D721Med (cell line): Measurements from ENCODE around the gene DCUN1D5.

ENCODE experiments used
- DNase-seq: peaks from one replicate; pipeline ENCODE4 v3.0.0; 2011; ENCODE audit warnings: low spot score; ENCODE audit not compliant: insufficient read length
- FAIRE-seq: peaks from 2 replicates; lab custom pipeline; 2011; peaks lifted over from hg19 to GRCh38; lab: Jason Lieb, UNC
- TF ChIP-seq, protein P1 (sequence below): IDR thresholded peaks from 2 replicates; pipeline ENCODE4 v1.5.1; 2012; ENCODE audit warnings: mild to moderate bottlenecking, control low read depth; ENCODE audit not compliant: insufficient read depth; ENCODE audit errors: missing control alignments

The DCUN1D5 gene

DNA sequence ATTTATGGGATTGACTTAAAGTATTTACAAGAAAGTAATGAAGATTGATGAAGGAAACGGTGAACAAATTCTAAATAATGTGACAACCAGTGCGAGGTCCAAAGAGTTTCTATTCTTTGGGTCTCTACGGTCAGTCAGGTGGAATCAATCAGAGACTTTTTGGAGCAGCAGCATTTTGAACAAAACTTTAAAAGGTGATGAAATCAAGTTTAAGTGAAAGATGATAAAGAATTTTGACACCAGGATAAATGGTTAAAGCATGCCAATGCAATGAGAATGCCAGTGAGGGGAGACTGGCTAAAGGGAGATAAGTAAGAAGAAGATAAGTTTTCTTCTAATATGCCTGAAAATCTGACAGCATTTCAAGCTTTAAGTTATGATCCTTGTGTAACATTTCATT, 67.9 kb downstream of the DCUN1D5 start:
- no peak for DNase-seq
- no peak for FAIRE-seq
- TF ChIP-seq, protein P1, sequence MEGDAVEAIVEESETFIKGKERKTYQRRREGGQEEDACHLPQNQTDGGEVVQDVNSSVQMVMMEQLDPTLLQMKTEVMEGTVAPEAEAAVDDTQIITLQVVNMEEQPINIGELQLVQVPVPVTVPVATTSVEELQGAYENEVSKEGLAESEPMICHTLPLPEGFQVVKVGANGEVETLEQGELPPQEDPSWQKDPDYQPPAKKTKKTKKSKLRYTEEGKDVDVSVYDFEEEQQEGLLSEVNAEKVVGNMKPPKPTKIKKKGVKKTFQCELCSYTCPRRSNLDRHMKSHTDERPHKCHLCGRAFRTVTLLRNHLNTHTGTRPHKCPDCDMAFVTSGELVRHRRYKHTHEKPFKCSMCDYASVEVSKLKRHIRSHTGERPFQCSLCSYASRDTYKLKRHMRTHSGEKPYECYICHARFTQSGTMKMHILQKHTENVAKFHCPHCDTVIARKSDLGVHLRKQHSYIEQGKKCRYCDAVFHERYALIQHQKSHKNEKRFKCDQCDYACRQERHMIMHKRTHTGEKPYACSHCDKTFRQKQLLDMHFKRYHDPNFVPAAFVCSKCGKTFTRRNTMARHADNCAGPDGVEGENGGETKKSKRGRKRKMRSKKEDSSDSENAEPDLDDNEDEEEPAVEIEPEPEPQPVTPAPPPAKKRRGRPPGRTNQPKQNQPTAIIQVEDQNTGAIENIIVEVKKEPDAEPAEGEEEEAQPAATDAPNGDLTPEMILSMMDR: no peak

DNA sequence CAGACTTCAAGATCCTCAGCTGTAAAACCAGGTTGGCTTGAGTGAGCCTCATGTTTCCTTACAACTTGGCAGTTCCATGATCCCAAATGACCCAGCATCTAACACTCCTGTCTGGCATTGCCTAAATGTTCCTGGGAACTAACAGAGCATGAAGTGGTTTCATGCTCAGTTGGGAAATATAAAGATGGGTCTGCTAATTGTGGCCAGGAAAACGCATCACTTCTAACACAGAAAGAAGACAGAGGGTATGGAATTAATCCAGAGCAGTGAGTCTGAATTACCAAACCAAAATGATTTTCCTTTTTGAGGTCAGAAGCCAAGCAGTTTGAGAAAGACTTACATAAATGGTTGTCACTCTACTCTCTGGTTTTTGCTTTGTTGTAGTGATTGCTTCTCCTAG, 75.9 kb downstream of the DCUN1D5 start:
- TF ChIP-seq, protein P1: no peak
- no peak for FAIRE-seq
- DNase-seq: no peak

DNA sequence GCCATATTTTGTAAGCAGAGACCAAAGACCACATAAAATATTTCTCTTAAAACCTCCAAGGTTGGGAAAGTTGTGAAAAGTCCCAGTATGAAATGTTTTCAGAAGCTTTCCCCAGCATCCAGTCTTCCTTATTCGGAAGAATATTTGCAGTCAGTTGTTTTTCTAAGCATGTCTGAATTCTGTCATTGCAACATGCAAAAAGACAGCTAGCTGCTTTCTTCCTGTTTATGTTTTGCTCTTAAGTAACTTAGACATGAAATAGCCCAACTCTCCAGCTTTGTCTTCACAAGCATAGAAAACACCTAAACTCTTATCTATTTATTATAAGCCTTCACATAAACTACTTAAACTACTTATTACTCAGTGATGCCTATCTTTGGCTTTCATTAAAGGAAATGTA, 78.5 kb downstream of the DCUN1D5 start:
- FAIRE-seq (no peak), DNase-seq (no peak)
- TF ChIP-seq, protein P1: no peak
